Upper lobe of left lung (tissue), 4 donors: ENCODE data around the gene ZNF732.

Experiments used
- EP300 ChIP-seq, 4 donors: sonication (generic); formaldehyde crosslinking; IDR thresholded peaks; one replicate each; pipeline ENCODE4 v1.5.1; 2017; ENCODE audit warnings: antibody characterized with exemption in 4 of 4, control low read depth in 2 of 4
- POLR2A ChIP-seq, 4 donors: fragments of 450-650 bp; IDR thresholded peaks; one replicate each; pipeline ENCODE4 v1.5.1; 2016 to 2017; ENCODE audit warnings: antibody characterized with exemption in 4 of 4, mild to moderate bottlenecking in 2 of 4
- TF ChIP-seq, protein P1 (sequence below), 6 experiments: fragments of 450-650 bp in 4 of 6; fragments of 200-600 bp in 2 of 6; sonication (generic) in 2 of 6; IDR thresholded peaks; one replicate each; pipeline ENCODE4 v1.5.1; 2016 to 2019; ENCODE audit warnings: antibody characterized with exemption in 6 of 6

DNA sequence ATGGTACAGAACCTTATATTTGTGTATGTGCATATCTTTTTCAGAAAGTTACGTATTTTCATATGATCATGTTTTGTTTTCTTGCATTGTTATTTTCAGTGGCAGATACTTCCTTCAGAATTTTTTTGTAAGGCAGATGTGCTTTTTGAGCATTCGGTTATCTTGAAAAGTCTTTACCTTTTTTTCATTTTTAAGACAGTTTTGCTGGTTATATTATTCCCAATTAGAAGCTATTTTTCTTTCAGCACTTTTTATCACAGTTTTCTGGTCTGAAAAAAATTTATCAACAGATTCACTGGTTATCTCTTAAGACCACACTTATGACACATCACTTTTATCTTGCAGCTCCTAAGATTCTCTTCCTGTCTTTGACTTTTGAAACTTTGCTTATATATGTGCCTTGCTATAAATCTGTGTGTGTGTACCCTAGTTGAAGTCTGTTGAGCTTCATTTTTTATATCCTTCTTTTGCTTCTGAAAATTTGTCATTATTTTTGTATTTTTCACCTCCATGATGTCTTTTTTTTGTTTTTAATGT lies 53.1 kb downstream of the ZNF732 start:
- TF ChIP-seq POLR2A (IDR thresholded peaks at IDR 0.05) (no peak), EP300 (IDR thresholded peaks at IDR 0.05) (no peak)
- TF ChIP-seq, protein P1, sequence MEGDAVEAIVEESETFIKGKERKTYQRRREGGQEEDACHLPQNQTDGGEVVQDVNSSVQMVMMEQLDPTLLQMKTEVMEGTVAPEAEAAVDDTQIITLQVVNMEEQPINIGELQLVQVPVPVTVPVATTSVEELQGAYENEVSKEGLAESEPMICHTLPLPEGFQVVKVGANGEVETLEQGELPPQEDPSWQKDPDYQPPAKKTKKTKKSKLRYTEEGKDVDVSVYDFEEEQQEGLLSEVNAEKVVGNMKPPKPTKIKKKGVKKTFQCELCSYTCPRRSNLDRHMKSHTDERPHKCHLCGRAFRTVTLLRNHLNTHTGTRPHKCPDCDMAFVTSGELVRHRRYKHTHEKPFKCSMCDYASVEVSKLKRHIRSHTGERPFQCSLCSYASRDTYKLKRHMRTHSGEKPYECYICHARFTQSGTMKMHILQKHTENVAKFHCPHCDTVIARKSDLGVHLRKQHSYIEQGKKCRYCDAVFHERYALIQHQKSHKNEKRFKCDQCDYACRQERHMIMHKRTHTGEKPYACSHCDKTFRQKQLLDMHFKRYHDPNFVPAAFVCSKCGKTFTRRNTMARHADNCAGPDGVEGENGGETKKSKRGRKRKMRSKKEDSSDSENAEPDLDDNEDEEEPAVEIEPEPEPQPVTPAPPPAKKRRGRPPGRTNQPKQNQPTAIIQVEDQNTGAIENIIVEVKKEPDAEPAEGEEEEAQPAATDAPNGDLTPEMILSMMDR (IDR thresholded peaks at IDR 0.05), result no peak
